Neural progenitor cell (in vitro differentiated cells): Measurements from ENCODE around the gene ZNF71. TPM values are rescaled to one million over a fixed set of nuclear protein-coding genes. Genes with fewer than 3 reads are reported as not detected.

Experiments
- DNase-seq: peaks from one replicate; pipeline ENCODE4 v3.0.0-alpha.2; 2016; ENCODE audit warnings: low spot score
- H2AFZ ChIP-seq: fragments of 200-600 bp; sonication (generic); replicated peaks from 2 replicates; pipeline ENCODE4 v1.6.1; 2016; ENCODE audit warnings: antibody characterized with exemption
- H3F3A ChIP-seq: fragments of 200-600 bp; sonication (generic); 2 replicates; pipeline ENCODE4 v1.6.1; 2016; ENCODE audit warnings: antibody characterized with exemption, low read depth
- H3K27ac ChIP-seq: fragments of 200-600 bp; sonication (generic); 2 replicates; pipeline ENCODE4 v1.5.1; 2016; ENCODE audit warnings: mild to moderate bottlenecking
- H3K27me3 ChIP-seq: fragments of 200-600 bp; sonication (generic); 2 replicates; pipeline ENCODE4 v1.6.1; 2016; ENCODE audit warnings: mild to moderate bottlenecking, moderate library complexity
- H3K36me3 ChIP-seq: fragments of 200-600 bp; sonication (generic); 2 replicates; pipeline ENCODE4 v1.5.1; 2016
- H3K4me1 ChIP-seq: fragments of 200-600 bp; sonication (generic); 2 replicates; pipeline ENCODE4 v1.6.1; 2016; ENCODE audit warnings: mixed run types
- H3K4me2 ChIP-seq: fragments of 200-600 bp; sonication (generic); 2 replicates; pipeline ENCODE4 v1.6.1; 2016
- H3K4me3 ChIP-seq: fragments of 200-600 bp; sonication (generic); 2 replicates; pipeline ENCODE4 v1.5.1; 2016
- H3K79me2 ChIP-seq: fragments of 200-600 bp; sonication (generic); 2 replicates; pipeline ENCODE4 v1.6.1; 2016; ENCODE audit warnings: low read depth
- H3K9ac ChIP-seq: fragments of 200-600 bp; sonication (generic); 2 replicates; pipeline ENCODE4 v1.6.1; 2016
- H3K9me3 ChIP-seq: fragments of 200-600 bp; sonication (generic); 2 replicates; pipeline ENCODE4 v1.5.1; 2016; ENCODE audit warnings: low read depth
- H4K20me1 ChIP-seq: fragments of 200-600 bp; sonication (generic); 2 replicates; pipeline ENCODE4 v1.6.1; 2016; ENCODE audit warnings: low read depth
- H3K27ac Mint-ChIP-seq: 3 replicates; pipeline ENCODE4 v1.8.0; 2021; ENCODE audit warnings: mixed read lengths
- H3K27me3 Mint-ChIP-seq: 2 replicates; pipeline ENCODE4 v1.8.0; 2022; ENCODE audit warnings: low read depth, mild to moderate bottlenecking, inconsistent platforms, moderate library complexity, mixed read lengths; ENCODE audit not compliant: insufficient read depth
- H3K36me3 Mint-ChIP-seq: 3 replicates; pipeline ENCODE4 v1.8.0; 2021; ENCODE audit warnings: mixed read lengths
- H3K4me1 Mint-ChIP-seq: 3 replicates; pipeline ENCODE4 v1.8.0; 2021; ENCODE audit warnings: mixed read lengths
- H3K4me3 Mint-ChIP-seq: 3 replicates; pipeline ENCODE4 v1.8.0; 2021; ENCODE audit warnings: mild to moderate bottlenecking, moderate library complexity, mixed read lengths
- H3K9me3 Mint-ChIP-seq: 3 replicates; pipeline ENCODE4 v1.8.0; 2020; ENCODE audit warnings: mixed read lengths
- CTCF ChIP-seq: fragments of 200-600 bp; sonication (generic); IDR thresholded peaks from 2 replicates; pipeline ENCODE4 v1.5.1; 2017; ENCODE audit warnings: antibody characterized with exemption, mild to moderate bottlenecking
- EZH2 ChIP-seq: fragments of 200-600 bp; sonication (generic); IDR thresholded peaks from 2 replicates; pipeline ENCODE4 v1.6.1; 2017; ENCODE audit warnings: antibody characterized with exemption, mild to moderate bottlenecking, moderate library complexity
- EZH2phosphoT487 ChIP-seq: fragments of 200-600 bp; sonication (generic); IDR thresholded peaks from 2 replicates; pipeline ENCODE4 v1.6.1; 2017; ENCODE audit warnings: antibody characterized with exemption
- total RNA-seq: library from RNA; depleted of rRNA; stranded (reverse); fragments of >200 nt; gene quantifications from 2 replicates; pipeline ENCODE4 v1.2.3, GENCODE V29; 2015; ENCODE audit warnings: low replicate concordance

Gene ZNF71
- total RNA-seq, 1 donor from 2014 or later, result 9.3 TPM

DNA sequence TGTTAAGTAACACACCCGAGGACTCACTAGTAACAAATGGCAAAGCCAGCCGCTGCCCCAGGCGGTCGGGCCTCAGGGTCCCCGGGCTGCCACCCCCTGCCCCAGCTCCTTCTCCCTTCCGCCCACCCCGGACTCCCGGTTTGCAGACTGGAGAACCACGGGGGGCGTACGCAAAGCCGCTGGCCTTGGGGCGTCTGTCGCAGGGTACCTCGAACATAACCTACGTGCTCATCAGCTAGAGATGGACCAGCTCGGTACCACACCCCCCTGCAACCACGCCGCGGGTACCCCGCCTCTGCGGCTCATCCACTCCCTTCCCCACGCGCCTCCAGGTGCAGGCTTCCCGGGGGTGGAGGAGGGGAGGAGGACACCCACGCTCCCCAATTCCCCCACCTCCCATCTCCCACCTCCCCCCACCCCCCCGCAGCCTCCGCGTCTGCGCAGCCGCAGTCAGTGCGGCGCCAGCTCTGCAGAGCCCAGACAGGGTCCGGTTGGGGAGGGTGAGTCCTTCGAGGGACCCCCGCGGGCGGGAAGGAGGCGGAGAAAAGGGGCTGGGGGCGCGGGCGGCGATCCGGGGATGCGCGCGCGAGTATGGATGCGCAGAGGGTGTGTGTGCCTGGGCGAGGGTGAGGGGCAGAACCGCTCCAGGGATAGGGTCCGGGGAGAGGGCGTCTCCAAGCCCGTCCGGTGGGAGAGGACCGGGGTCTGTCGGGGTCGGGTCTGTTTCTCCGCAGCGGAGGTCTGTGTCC lies 47.8 kb downstream of the ZNF71 start, which contains the start of gene SMIM17:
TSS of gene SMIM17 (plus strand) at position 449 of the 749 bp plus-strand sequence. CDS start 2,509 bp downstream, outside the sequence.
- H3K27me3 Mint-ChIP-seq, result peaks cover 6% of the 10 kb centered on the region
- Histone ChIP-seq H3K27ac (no peak within 1 kb of the TSS), H3K4me1 (no peaks in the 10 kb centered on the region), H3F3A (no peaks in the 10 kb centered on the region), H3K79me2 (no peaks in the 10 kb centered on the region), H3K4me2 (no peak within 1 kb of the TSS), H3K4me3 (no peak within 1 kb of the TSS), H3K9ac (no peak within 1 kb of the TSS), H4K20me1 (no peaks in the 10 kb centered on the region), H3K27me3 (no peaks in the 10 kb centered on the region), H3K9me3 (no peaks in the 10 kb centered on the region), H2AFZ (no peak within 1 kb of the TSS), H3K36me3 (no peaks in the 10 kb centered on the region)
- no peak within 1 kb of the TSS for H3K27ac Mint-ChIP-seq
- DNase-seq, result no peak
- H3K9me3 Mint-ChIP-seq, result peaks cover 60% of the 10 kb centered on the region
- peaks cover 15% of the 10 kb centered on the region for H3K36me3 Mint-ChIP-seq
- no peak for TF ChIP-seq EZH2phosphoT487
- TF ChIP-seq CTCF, result no peak
- no peak for TF ChIP-seq EZH2
- no peak within 1 kb of the TSS for H3K4me3 Mint-ChIP-seq
- no peaks in the 10 kb centered on the region for H3K4me1 Mint-ChIP-seq

DNA sequence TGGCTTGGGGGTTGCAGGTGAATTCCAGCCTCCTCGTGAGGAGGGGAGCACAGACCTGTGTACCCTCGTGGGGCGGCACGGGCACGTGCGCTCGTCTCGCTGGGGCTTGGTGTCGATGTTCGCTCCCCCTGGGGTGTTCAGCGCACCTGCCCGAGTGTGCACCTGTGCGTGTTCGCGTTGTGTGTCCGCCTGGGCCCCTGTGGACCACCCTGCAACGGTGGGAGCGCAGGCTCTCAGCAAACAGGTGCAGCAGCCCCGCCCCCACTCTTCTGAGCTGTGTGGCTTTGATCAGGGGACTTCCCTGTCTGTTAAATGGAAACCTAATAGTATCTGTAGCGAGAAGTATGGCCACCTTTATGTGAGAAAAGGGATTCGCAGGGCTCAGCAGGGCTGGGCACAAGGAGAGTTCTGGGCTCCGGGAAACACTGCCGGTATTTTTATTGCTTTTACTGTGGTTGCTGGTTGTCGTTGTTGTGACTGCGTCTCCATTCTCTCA lies 48.4 kb downstream of the ZNF71 start:
- Mint-ChIP-seq H3K9me3 (peaks cover 61% of the 10 kb centered on the region), H3K27me3 (peaks cover 6% of the 10 kb centered on the region)
- no peaks in the 10 kb centered on the region for H3K27me3 ChIP-seq

DNA sequence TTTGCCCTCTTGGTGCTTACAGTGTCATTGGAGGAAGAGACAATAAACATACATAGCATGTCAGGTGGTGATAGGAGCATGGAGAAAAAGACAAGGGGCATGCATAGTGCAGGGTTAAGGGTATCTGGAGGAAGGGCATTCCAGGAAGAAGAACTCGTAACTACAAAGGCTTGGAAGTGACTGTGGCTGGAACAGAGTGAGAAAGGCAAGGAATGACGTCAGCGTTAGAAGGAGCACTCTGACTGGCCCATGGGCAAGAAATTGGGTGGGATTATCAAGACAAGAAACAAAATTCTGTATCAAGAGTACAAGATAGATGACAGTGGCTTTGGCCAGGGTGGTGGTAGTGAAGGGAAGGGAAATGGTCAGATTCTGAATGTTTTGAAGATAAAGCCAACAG lies 59.0 kb downstream of the ZNF71 start:
- Histone ChIP-seq H2AFZ (no peak overlapping the region), H3F3A (no peaks in the 10 kb centered on the region), H4K20me1 (no peaks in the 10 kb centered on the region), H3K9me3 (peaks cover 18% of the 10 kb centered on the region), H3K9ac (no peak overlapping the region), H3K36me3 (no peaks in the 10 kb centered on the region), H3K4me2 (no peak overlapping the region), H3K4me3 (no peak overlapping the region), H3K27me3 (no peaks in the 10 kb centered on the region), H3K4me1 (no peaks in the 10 kb centered on the region), H3K79me2 (no peaks in the 10 kb centered on the region), H3K27ac (no peak overlapping the region)
- H3K4me3 Mint-ChIP-seq, result no peak overlapping the region
- H3K36me3 Mint-ChIP-seq, result peaks cover 1% of the 10 kb centered on the region
- no peaks in the 10 kb centered on the region for H3K27me3 Mint-ChIP-seq
- no peaks in the 10 kb centered on the region for H3K4me1 Mint-ChIP-seq
- no peak overlapping the region for H3K27ac Mint-ChIP-seq
- peaks cover 56% of the 10 kb centered on the region for H3K9me3 Mint-ChIP-seq
- no peak for DNase-seq
- TF ChIP-seq EZH2phosphoT487 (no peak), EZH2 (no peak), CTCF (no peak)

More for the DNA sequence above, 48.4 kb downstream of the ZNF71 start:
- H4K20me1 ChIP-seq, result no peaks in the 10 kb centered on the region
- H3K79me2 ChIP-seq, result no peaks in the 10 kb centered on the region
- Mint-ChIP-seq H3K36me3 (peaks cover 14% of the 10 kb centered on the region), H3K4me3 (no peak overlapping the region), H3K4me1 (no peaks in the 10 kb centered on the region), H3K27ac (no peak overlapping the region)
- no peak overlapping the region for H3K4me2 ChIP-seq
- H3K27ac ChIP-seq, result no peak overlapping the region
- no peak overlapping the region for H3K9ac ChIP-seq
- no peaks in the 10 kb centered on the region for H3F3A ChIP-seq
- H3K4me1 ChIP-seq, result no peaks in the 10 kb centered on the region
- TF ChIP-seq CTCF (no peak), EZH2 (no peak), EZH2phosphoT487 (no peak)
- no peak for DNase-seq
- no peak overlapping the region for H3K4me3 ChIP-seq
- no peaks in the 10 kb centered on the region for H3K36me3 ChIP-seq
- H3K9me3 ChIP-seq, result no peaks in the 10 kb centered on the region
- H2AFZ ChIP-seq, result no peak overlapping the region
